ENCODE results near the gene GARIN5A.

Gene GARIN5A

GRCh38 chr19:50476224-50476906, at the start of gene GARIN5A, which contains the start of gene EMC10:
TSS of gene GARIN5A (minus strand) at chr19:50476848. CDS start at chr19:50476388, 460 bp downstream.
TSS of gene EMC10 (plus strand) at chr19:50476507. CDS start at chr19:50476545, 38 bp downstream.
- DNase-seq: peak; percentile 95

GRCh38 chr19:50522881-50523280, 46.2 kb upstream of the GARIN5A start:
- DNase-seq: no peak

- DNase-seq: no peak
Measured at GRCh38 chr19:50520822-50521465, 44.3 kb upstream of the GARIN5A start.

- DNase-seq: no peak
Measured at GRCh38 chr19:50519006-50519575, 42.4 kb upstream of the GARIN5A start.

GRCh38 chr19:50518091-50519005, 41.7 kb upstream of the GARIN5A start:
- no peak for DNase-seq

- no peak for DNase-seq
Measured at GRCh38 chr19:50517704-50518075, 41.0 kb upstream of the GARIN5A start.

- DNase-seq: no peak
Measured at GRCh38 chr19:50516964-50517703, 40.5 kb upstream of the GARIN5A start.

- DNase-seq: no peak
Measured at GRCh38 chr19:50516456-50516855, 39.8 kb upstream of the GARIN5A start.

- no peak for DNase-seq
Measured at GRCh38 chr19:50515168-50515561, 38.5 kb upstream of the GARIN5A start.

- DNase-seq: no peak
Measured at GRCh38 chr19:50514346-50515167, 37.9 kb upstream of the GARIN5A start.

- no peak for DNase-seq
Measured at GRCh38 chr19:50513746-50514345, 37.2 kb upstream of the GARIN5A start, which contains the start of gene ASPDH. TSS of gene ASPDH (minus strand) at chr19:50513913. CDS start at chr19:50513823, 90 bp downstream.

GRCh38 chr19:50512999-50513745, 36.5 kb upstream of the GARIN5A start:
- DNase-seq: no peak

- DNase-seq: no peak
Measured at GRCh38 chr19:50512112-50512998, 35.7 kb upstream of the GARIN5A start.

- peak; percentile 97 for DNase-seq
Measured at GRCh38 chr19:50511069-50511822, 34.6 kb upstream of the GARIN5A start, which contains the start of gene JOSD2. TSS of gene JOSD2 (minus strand) at chr19:50511191. CDS start at chr19:50510431, 760 bp downstream.

GRCh38 chr19:50510700-50511068, 34.0 kb upstream of the GARIN5A start:
- no peak for DNase-seq

GRCh38 chr19:50510121-50510670, 33.5 kb upstream of the GARIN5A start:
- DNase-seq: no peak

GRCh38 chr19:50509366-50509765, 32.7 kb upstream of the GARIN5A start:
- DNase-seq: no peak

GRCh38 chr19:50508843-50509190, 32.2 kb upstream of the GARIN5A start:
- no peak for DNase-seq
